Measurements from ENCODE around the gene ARHGEF39.

ARHGEF39 gene

GRCh38 chr9:35700031-35700430 lies 35.0 kb upstream of the ARHGEF39 start:
- TF ChIP-seq CTCF (conservative IDR thresholded peaks at IDR 0.05) (no peak), ZFX (IDR thresholded peaks at IDR 0.05) (no peak)
- no peak overlapping the region for H3K27ac ChIP-seq

- H3K27ac ChIP-seq: no peak overlapping the region
- no peak for TF ChIP-seq ZFX (IDR thresholded peaks at IDR 0.05)
- no peak for TF ChIP-seq CTCF (conservative IDR thresholded peaks at IDR 0.05)
Observed at GRCh38 chr9:35698231-35698630, 33.2 kb upstream of the ARHGEF39 start.

GRCh38 chr9:35697486-35697885 lies 32.5 kb upstream of the ARHGEF39 start:
- no peak for TF ChIP-seq CTCF (conservative IDR thresholded peaks at IDR 0.05)
- no peak for TF ChIP-seq ZFX (IDR thresholded peaks at IDR 0.05)
- no peak overlapping the region for H3K27ac ChIP-seq

GRCh38 chr9:35696520-35697215 lies 31.7 kb upstream of the ARHGEF39 start:
- H3K27ac ChIP-seq: no peak overlapping the region
- TF ChIP-seq CTCF (conservative IDR thresholded peaks at IDR 0.05): peak; percentile 98
- no peak for TF ChIP-seq ZFX (IDR thresholded peaks at IDR 0.05)

- no peak for TF ChIP-seq CTCF (conservative IDR thresholded peaks at IDR 0.05)
- no peak for TF ChIP-seq ZFX (IDR thresholded peaks at IDR 0.05)
- no peak overlapping the region for H3K27ac ChIP-seq
Observed at GRCh38 chr9:35695943-35696401, 31.0 kb upstream of the ARHGEF39 start.

GRCh38 chr9:35691757-35692301 lies 26.8 kb upstream of the ARHGEF39 start:
- H3K27ac ChIP-seq: no peak overlapping the region
- TF ChIP-seq CTCF (conservative IDR thresholded peaks at IDR 0.05) (no peak), ZFX (IDR thresholded peaks at IDR 0.05) (no peak)

GRCh38 chr9:35691334-35691650 lies 26.3 kb upstream of the ARHGEF39 start:
- peak overlapping the region; percentile 56 for H3K27ac ChIP-seq
- TF ChIP-seq CTCF (conservative IDR thresholded peaks at IDR 0.05) (no peak), ZFX (IDR thresholded peaks at IDR 0.05) (no peak)
